HG03175 (cell line): ENCODE measurements around the gene THSD8.
A peak's percentile ranks its signal among the peaks of the same experiment; 100 is the strongest.
"Not testable (repeated sequence)": the region's sequence is repeated elsewhere in the genome, so short reads cannot be mapped to it uniquely, and the experiment has no call there.

ENCODE experiments used
- ATAC-seq: cut with Tn5 transposase; IDR thresholded peaks from one replicate; pipeline ENCODE4 v1.9.1; 2021; ENCODE audit warnings: mild to moderate bottlenecking, moderate library complexity; ENCODE audit not compliant: unreplicated experiment

Gene THSD8

DNA sequence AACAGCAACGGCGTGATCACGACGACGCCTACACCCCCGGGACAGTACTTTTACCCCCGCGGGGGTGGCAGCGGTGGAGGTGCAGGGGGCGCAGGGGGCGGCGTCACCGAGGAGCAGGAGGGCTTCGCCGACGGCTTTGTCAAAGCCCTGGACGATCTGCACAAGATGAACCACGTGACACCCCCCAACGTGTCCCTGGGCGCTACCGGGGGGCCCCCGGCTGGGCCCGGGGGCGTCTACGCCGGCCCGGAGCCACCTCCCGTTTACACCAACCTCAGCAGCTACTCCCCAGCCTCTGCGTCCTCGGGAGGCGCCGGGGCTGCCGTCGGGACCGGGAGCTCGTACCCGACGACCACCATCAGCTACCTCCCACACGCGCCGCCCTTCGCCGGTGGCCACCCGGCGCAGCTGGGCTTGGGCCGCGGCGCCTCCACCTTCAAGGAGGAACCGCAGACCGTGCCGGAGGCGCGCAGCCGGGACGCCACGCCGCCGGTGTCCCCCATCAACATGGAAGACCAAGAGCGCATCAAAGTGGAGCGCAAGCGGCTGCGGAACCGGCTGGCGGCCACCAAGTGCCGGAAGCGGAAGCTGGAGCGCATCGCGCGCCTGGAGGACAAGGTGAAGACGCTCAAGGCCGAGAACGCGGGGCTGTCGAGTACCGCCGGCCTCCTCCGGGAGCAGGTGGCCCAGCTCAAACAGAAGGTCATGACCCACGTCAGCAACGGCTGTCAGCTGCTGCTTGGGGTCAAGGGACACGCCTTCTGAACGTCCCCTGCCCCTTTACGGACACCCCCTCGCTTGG is 9.6 kb upstream of the THSD8 start:
- ATAC-seq, result no peak

DNA sequence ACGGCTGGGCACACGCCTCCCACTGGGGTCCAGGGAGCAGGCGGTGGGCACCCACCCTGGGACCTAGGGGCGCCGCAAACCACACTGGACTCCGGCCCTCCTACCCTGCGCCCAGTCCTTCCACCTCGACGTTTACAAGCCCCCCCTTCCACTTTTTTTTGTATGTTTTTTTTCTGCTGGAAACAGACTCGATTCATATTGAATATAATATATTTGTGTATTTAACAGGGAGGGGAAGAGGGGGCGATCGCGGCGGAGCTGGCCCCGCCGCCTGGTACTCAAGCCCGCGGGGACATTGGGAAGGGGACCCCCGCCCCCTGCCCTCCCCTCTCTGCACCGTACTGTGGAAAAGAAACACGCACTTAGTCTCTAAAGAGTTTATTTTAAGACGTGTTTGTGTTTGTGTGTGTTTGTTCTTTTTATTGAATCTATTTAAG is 9.0 kb upstream of the THSD8 start:
- no peak for ATAC-seq

GRCh38 chr19:12793290-12794195 is 8.3 kb upstream of the THSD8 start:
- peak; percentile 33 for ATAC-seq

DNA sequence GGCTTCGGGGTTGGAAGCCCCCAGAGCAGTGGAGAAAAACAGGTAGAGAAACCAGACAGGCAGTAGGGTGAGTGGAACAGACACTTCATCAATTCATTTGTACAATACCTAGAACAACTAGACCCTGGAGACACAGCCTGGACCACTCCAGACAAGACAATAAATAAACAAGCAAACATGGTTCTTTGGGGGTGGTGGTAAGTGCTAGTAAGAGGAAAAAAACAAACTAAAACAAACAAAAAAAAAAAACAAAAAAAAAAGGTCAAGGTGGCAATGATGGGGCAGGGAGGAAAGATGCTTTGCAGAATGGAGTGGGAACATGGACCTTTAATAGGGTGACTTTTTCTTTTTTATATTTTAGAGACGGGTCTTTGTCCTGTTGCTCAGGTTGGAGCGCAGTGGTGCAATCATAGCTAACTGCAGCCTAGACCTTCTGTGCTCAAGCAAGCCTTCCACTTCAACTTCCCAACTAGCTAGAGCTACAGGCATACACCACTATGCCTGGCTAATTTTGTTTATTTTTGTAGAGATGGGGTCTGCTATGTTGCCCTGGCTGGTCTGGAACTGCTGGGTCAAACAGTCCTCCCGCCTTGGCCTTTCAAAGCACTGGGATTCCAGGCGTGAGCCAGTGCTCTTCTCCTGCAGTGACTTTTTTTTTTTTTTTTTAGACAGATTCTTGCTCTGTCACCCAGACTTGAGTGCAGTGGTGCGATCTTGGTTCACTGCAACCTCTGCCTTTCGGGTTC is 7.5 kb upstream of the THSD8 start:
- no peak for ATAC-seq

- ATAC-seq, result no peak
Observed at GRCh38 chr19:12794971-12795381, 6.9 kb upstream of the THSD8 start.

DNA sequence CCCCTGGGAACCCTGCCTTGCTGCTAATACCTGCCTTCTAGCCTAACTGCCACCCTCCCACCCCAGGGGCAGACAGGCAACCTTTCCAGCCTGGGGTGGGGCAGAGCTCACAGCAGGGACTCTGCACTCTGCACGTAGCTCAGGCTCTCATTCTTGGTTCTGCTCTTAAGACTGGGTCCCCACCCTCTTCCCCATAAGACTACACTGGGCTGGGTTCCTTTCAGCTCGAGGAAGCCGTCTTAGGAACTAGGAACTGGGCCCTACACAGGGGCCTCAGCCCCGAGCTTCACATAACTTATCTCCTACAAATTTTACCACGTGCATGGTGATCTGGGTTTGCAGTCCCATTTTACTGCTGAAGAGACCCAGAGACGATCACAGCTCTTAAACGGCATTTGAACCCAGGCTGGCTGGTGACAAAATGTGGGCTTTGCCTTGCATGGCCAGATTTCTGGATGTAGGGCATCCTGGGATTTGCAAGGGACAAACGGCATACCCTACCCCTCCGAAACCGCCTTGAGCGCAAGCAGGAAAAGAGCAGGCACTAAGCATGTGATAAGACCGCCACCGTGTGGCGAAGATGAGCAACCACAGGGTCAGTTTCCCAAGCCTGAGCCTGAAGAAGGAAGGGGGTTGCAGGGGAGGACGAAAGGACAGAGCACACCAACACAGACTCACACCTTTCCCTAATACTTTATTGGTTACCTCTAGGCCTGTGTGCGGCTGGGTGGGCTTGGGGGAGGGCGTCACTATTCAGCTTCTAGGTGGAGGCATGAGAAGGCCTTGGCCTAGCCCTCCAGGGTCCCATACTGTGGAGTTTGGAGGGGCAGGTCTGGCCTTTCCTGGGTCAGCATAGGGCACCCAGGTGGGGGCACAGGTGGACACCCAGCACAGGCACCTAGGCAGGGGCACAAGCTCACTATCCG is 5.5 kb upstream of the THSD8 start:
- ATAC-seq, result no peak

GRCh38 chr19:12797141-12797587 is 4.7 kb upstream of the THSD8 start:
- ATAC-seq, result no peak

DNA sequence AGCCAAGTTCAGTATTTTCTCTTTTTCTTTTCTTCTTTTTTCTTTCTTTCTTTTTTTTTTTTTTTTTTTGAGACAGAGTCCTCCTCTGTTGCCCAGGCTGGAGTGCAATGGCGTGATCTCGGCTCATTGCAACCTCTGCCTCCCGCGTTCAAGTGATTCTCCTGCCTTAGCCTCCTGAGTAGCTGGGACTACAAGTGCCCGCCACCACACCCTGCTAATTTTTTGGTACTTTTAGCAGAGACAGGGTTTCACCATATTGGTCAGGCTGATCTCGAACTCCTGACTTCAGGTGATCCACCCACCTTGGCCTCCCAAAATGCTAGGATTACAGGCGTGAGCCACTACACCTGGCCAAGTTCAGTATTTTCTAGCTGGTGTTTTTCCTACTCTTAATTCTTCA is 4.3 kb upstream of the THSD8 start:
- not testable (repeated sequence) for ATAC-seq

DNA sequence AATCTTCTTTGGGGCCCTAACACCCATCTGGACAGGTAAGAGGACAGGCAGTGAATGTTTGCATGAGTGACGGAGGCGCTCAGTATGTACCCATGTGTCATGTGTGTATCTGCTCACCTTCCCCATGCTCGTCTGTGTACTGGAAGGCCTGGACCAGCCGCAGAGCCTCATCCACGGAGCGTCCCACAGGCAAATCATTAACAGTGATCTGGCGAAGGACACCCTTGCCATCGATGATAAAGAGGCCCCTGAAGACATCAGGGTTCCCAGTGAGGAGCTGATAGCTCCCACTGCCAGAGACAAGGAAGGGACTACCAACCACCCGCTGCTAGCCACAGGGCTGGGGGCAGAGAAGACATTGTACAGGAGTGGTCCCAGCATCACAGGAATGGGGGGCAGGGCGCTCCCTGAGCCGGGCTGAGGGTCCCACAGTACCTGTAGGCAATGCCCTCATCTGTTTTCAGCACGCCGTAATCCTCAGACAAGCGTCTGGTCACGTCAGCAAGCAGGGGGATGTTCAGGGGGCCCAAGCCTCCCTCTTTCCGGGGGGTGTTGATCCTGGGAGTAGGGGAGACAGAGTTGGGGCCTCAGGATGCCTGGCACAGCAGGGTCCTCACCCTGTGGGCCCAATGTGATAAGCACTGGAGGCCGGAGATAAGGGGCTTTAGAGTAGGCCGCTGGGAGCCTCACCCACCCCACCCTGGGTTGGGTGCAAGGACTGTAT is 2.0 kb upstream of the THSD8 start:
- no peak for ATAC-seq

DNA sequence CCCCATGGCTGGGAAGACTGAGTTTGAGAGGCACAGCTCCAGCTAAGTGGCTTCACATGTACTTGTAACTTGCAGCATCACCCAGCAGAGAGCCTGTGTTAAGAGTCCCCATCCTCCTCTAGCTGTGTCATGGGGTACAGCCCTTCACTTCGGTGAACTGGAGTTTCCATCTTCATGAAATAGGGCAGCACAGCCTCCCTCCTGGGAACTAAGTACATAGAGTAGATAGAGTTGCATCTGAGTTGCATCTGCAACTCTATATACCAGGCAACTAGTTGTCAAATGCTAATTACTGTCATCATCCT is 1.5 kb upstream of the THSD8 start:
- no peak for ATAC-seq

GRCh38 chr19:12800923-12801465 is 875 bp upstream of the THSD8 start:
- ATAC-seq, result no peak

DNA sequence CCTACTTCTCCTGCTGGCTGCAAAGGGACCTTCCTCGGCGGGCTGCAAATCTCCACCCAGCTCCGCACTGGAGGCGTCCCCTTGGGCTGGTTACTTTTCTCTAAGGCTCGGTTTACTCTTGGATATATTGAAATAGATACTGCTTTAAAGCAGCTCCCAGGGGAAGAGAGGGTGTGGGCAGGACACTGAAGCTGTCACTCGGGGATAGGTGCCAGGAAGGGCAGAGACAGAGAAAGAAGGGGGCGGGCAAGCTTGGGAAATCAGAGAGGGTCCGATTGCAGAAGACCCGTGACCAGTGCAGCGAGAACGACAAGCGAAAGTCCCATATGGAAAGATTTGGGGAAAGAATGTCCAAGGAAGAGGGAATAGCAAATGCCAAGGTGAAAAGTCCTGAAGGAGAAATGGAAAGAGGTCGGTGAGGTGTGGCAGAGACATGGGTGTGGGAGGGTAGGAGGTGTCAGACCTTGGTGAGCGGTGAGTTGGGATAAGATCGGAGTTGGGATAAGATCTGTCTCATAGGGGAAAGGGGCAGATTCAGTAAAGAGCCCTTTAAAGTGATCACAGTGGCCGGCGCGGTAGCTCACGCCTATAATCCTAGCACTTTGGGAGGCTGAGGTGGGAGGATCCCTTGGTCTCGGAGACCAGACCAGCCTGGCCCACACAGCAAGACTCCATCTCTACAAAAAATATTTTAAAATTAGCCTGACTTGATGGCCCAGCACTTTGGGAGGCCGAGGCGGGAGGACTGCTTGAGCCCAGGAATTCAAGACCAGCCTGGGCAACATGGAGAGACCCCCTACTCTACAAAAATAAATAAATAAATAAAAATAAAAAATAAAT is 618 bp downstream of the THSD8 start:
- ATAC-seq, result no peak

DNA sequence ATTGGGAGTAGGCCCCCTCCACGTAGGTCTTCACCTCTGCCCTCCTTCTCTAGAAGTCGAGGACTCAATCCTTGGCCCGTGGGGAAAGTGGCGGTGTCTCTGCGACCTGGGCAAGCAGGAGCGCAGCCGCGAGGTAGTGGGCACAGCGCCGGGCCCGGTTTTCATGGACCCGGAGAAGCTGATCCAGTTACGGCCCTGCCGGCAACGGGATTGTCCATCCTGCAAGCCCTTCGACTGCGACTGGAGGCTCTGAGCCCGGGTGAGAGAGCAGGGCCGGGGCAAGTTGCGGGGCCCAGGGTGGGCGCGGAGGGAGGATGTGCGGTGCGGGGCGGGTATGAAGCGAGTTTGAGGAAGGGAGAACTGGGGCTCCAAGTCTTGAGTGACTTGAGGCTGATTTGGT is 2.2 kb downstream of the THSD8 start:
- no peak for ATAC-seq

DNA sequence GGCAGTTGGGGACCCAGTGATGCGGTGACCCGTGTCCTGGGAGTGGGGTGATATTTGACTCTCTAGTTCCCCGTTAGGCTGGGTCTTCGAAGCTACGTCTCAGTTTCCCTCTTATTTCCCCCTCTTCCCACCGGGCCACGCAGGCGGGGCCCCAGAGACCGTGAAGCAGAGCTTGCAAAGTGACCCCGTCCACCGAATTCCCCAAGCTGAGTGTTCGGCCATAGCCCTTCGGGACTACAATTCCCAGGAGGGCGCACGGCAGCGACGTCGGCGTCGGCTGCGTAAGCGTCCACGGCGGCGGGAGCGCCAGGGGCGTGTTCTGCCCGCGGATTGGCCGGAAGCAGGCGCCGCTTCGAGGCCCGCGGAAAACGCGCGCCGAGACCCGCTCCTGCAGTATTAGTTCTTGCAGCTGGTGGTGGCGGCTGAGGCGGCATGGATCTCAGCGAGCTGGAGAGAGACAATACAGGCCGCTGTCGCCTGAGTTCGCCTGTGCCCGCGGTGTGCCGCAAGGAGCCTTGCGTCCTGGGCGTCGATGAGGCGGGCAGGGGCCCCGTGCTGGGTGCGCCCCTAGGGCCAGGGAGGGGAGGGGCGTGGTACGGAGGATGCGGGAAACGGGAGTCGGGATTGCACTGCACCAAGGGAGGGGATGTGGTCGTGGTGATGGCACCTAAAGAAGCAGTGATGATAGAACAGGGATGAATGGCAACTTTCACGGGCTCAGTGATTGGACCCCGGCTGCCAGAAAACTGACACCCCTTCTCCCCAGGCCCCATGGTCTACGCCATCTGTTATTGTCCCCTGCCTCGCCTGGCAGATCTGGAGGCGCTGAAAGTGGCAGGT is 4.6 kb downstream of the THSD8 start, which contains the start of gene RNASEH2A:
Gene RNASEH2A (plus strand): TSS at position 343 of the 840 bp plus-strand sequence. CDS start 90 bp downstream, at position 433.
- peak; percentile 75 for ATAC-seq

DNA sequence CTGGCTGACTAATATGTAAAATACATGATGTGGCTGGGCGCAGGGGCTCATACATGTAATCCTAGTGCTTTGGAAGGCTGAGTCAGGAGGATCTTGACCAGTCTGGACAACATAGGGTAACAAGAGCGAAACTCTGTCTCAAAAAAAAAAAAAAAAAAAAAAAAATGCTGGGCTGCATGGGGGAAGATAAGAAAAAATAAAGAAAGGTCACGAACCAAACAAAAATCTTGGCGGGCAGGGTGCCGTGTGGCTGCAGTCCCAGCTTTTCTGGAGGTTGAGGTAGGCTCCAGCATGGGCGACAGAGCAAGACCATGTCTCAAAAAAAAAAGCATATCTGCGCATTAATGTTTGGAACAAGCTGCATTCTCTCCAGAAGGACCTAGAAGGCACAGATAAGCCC is 13.2 kb downstream of the THSD8 start:
- no peak for ATAC-seq

DNA sequence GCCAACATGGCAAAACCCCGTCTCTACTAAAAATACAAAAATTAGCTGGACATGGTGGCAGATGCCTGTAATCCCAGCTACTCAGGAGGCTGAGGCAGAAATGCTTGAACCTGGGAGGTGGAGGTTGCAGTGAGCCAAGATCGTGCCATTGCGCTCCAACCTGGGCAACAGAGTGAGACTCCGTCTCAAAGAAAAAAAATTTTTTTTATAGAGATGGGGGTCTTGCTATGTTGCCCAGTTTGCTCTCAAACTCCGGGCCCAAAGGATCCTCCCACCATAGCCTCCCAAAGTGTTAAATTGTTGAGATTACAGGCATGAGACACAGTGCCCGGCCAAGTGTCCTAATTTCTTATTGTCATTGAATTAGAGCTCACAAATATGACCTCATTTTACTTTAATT is 15.3 kb downstream of the THSD8 start:
- not testable (repeated sequence) for ATAC-seq

DNA sequence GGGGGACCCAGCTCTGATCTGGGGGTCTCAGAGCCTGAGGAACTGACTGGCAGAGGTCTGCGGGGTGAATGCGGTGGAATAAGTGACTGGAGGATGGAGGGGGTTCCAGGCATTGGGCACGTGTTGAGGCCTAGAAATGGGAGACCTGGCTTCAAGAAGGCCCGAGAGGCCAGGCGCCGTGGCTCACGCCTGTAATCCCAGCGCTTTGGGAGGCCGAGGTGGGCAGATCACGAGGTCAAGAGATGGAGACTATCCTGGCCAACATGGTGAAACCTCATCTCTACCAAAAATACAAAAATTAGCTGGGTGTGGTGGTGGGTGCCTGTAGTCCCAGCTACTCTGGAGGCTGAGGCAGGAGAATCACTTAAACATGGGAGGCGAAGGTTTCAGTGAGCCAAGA is 15.9 kb downstream of the THSD8 start:
- ATAC-seq, result not testable (repeated sequence)
